H9 (cell line): ENCODE results near the gene SMG7. TPM values are rescaled to one million over a fixed set of nuclear protein-coding genes. Genes with fewer than 3 reads are reported as not detected.

Source experiments
- DNase-seq: peaks from one replicate; pipeline ENCODE4 v3.0.0-alpha.2; 2017
- H2AFZ ChIP-seq: one replicate; pipeline ENCODE4 v1.6.1; 2013; ENCODE audit warnings: mild to moderate bottlenecking, low read length, control low read depth, moderate library complexity
- H2AK5ac ChIP-seq: 2 replicates; pipeline ENCODE4 v1.6.1; 2013; ENCODE audit warnings: low read length, control low read depth, mixed read lengths; ENCODE audit not compliant: insufficient read length
- H2BK120ac ChIP-seq: one replicate; pipeline ENCODE4 v1.6.1; 2013; ENCODE audit warnings: low read depth, mild to moderate bottlenecking, low read length, control low read depth, inconsistent platforms; ENCODE audit not compliant: poor library complexity, severe bottlenecking
- H2BK12ac ChIP-seq: 2 replicates; pipeline ENCODE4 v1.6.1; 2013; ENCODE audit warnings: low read length, control low read depth, mixed read lengths, low read depth; ENCODE audit not compliant: insufficient read length
- H2BK15ac ChIP-seq: 2 replicates; pipeline ENCODE4 v1.6.1; 2013; ENCODE audit warnings: low read depth, low read length, control low read depth
- H2BK20ac ChIP-seq: one replicate; pipeline ENCODE4 v1.6.1; 2013; ENCODE audit warnings: low read depth, mild to moderate bottlenecking, low read length, control low read depth, inconsistent platforms; ENCODE audit not compliant: poor library complexity, severe bottlenecking
- H2BK5ac ChIP-seq: 2 replicates; pipeline ENCODE4 v1.6.1; 2013; ENCODE audit warnings: low read length, control low read depth, mixed read lengths; ENCODE audit not compliant: insufficient read length
- H3K14ac ChIP-seq: 2 replicates; pipeline ENCODE4 v1.6.1; 2013; ENCODE audit warnings: low read length, control low read depth; ENCODE audit not compliant: insufficient read depth
- H3K18ac ChIP-seq: 2 replicates; pipeline ENCODE4 v1.6.1; 2013; ENCODE audit warnings: low read depth, mild to moderate bottlenecking, mixed read lengths, low read length, control low read depth; ENCODE audit not compliant: insufficient read length
- H3K23ac ChIP-seq: 2 replicates; pipeline ENCODE4 v1.6.1; 2013; ENCODE audit warnings: low read length, control low read depth, mixed read lengths, low read depth; ENCODE audit not compliant: insufficient read length
- H3K23me2 ChIP-seq: 2 replicates; pipeline ENCODE4 v1.6.1; 2013; ENCODE audit warnings: low read depth, mild to moderate bottlenecking, mixed read lengths, low read length, control low read depth; ENCODE audit not compliant: insufficient read length, poor library complexity, severe bottlenecking
- H3K27ac ChIP-seq: 2 replicates; pipeline ENCODE4 v1.5.1; 2013; ENCODE audit warnings: low read length, control low read depth, mixed read lengths, low read depth; ENCODE audit not compliant: insufficient read length
- H3K27me3 ChIP-seq: 2 replicates; pipeline ENCODE4 v1.6.1; 2013; ENCODE audit warnings: low read length, control low read depth, inconsistent platforms; ENCODE audit not compliant: insufficient read depth
- H3K4ac ChIP-seq: 2 replicates; pipeline ENCODE4 v1.6.1; 2013; ENCODE audit warnings: low read depth, mild to moderate bottlenecking, control low read depth, inconsistent platforms, low read length, moderate library complexity
- H3K4me1 ChIP-seq: 2 replicates; pipeline ENCODE4 v1.6.1; 2013; ENCODE audit warnings: low read length, control low read depth, inconsistent platforms; ENCODE audit not compliant: insufficient read depth
- H3K4me2 ChIP-seq: 2 replicates; pipeline ENCODE4 v1.6.1; 2013; ENCODE audit warnings: low read length, control low read depth, mixed read lengths; ENCODE audit not compliant: insufficient read length, insufficient read depth
- H3K56ac ChIP-seq: 2 replicates; pipeline ENCODE4 v1.6.1; 2013; ENCODE audit warnings: low read depth, mild to moderate bottlenecking, mixed read lengths, low read length, control low read depth; ENCODE audit not compliant: insufficient read length
- H3K79me1 ChIP-seq: 2 replicates; pipeline ENCODE4 v1.6.1; 2013; ENCODE audit warnings: low read depth, mild to moderate bottlenecking, moderate library complexity, low read length, control low read depth, inconsistent platforms; ENCODE audit not compliant: insufficient read depth, poor library complexity, severe bottlenecking
- H3K79me2 ChIP-seq: 2 replicates; pipeline ENCODE4 v1.6.1; 2013; ENCODE audit warnings: low read length, control low read depth, inconsistent platforms; ENCODE audit not compliant: insufficient read depth
- H3K9ac ChIP-seq: 2 replicates; pipeline ENCODE4 v1.6.1; 2013; ENCODE audit warnings: low read length, control low read depth, mixed read lengths; ENCODE audit not compliant: insufficient read length; ENCODE audit errors: extremely low read depth
- H3K9me3 ChIP-seq: one replicate; pipeline ENCODE4 v1.6.1; 2013; ENCODE audit warnings: low read depth, low read length, inconsistent platforms; ENCODE audit not compliant: control insufficient read depth
- H3T11ph ChIP-seq: one replicate; pipeline ENCODE4 v1.6.1; 2013; ENCODE audit warnings: mild to moderate bottlenecking, low read length, control low read depth, inconsistent platforms
- H4K20me1 ChIP-seq: one replicate; pipeline ENCODE4 v1.6.1; 2013; ENCODE audit not compliant: control insufficient read depth, insufficient read length, insufficient read depth
- H4K5ac ChIP-seq: 2 replicates; pipeline ENCODE4 v1.6.1; 2013; ENCODE audit warnings: low read depth, mild to moderate bottlenecking, mixed read lengths, low read length, control low read depth; ENCODE audit not compliant: insufficient read length
- H4K8ac ChIP-seq: replicated peaks from 2 replicates; pipeline ENCODE4 v1.6.1; 2013; ENCODE audit warnings: low read length, control low read depth, mixed read lengths, low read depth; ENCODE audit not compliant: insufficient read length
- H4K91ac ChIP-seq: 2 replicates; pipeline ENCODE4 v1.6.1; 2013; ENCODE audit warnings: low read depth, mild to moderate bottlenecking, moderate library complexity, mixed read lengths, low read length, control low read depth; ENCODE audit not compliant: insufficient read length
- H3K27ac Mint-ChIP-seq, 3 experiments: 2 replicates in 2 of 3; 3 replicates in 1 of 3; pipeline ENCODE4 v1.8.0; 2020 to 2021; ENCODE audit warnings: mixed read lengths in 3 of 3, mild to moderate bottlenecking in 1 of 3, moderate library complexity in 1 of 3
- H3K27me3 Mint-ChIP-seq: 2 replicates; pipeline ENCODE4 v1.8.0; 2021; ENCODE audit warnings: low read depth, mild to moderate bottlenecking, moderate library complexity, mixed read lengths
- H3K36me3 Mint-ChIP-seq, 3 experiments: 2 replicates in 2 of 3; 3 replicates in 1 of 3; pipeline ENCODE4 v1.8.0; 2020 to 2021; ENCODE audit warnings: low read depth in 3 of 3, mixed read lengths in 3 of 3; ENCODE audit not compliant: insufficient read depth in 1 of 3
- H3K4me1 Mint-ChIP-seq, 2 experiments: 2 replicates each; pipeline ENCODE4 v1.8.0; 2020; ENCODE audit warnings: mixed read lengths in 2 of 2
- H3K4me3 Mint-ChIP-seq, 2 experiments: 2 replicates in 1 of 2; 3 replicates in 1 of 2; pipeline ENCODE4 v1.8.0; 2020 to 2021; ENCODE audit warnings: mild to moderate bottlenecking in 2 of 2, mixed read lengths in 2 of 2, moderate library complexity in 1 of 2
- H3K9me3 Mint-ChIP-seq, 2 experiments: 2 replicates in 1 of 2; 3 replicates in 1 of 2; pipeline ENCODE4 v1.8.0; 2020; ENCODE audit warnings: mild to moderate bottlenecking in 2 of 2, mixed read lengths in 2 of 2, moderate library complexity in 1 of 2
- CTCF ChIP-seq: fragments of 200-600 bp; sonication (generic); conservative IDR thresholded peaks from 3 replicates; pipeline ENCODE4 v1.8.0; 2021; ENCODE audit warnings: antibody characterized with exemption, mild to moderate bottlenecking
- WGBS: extraction: QIAGEN DNeasy Blood & Tissue Kit; methylation state at CpG from one replicate; pipeline ENCODE4 v1.1.7; 2013; ENCODE audit warnings: missing lambda C conversion rate, low lambda C conversion rate, mixed read lengths; ENCODE audit not compliant: insufficient read length; ENCODE audit errors: extremely low coverage; 5-methylcytosine and 5-hydroxymethylcytosine counted together
- total RNA-seq: library from RNA; stranded (reverse); gene quantifications from 2 replicates; pipeline ENCODE4 v1.2.1, GENCODE V29; 2021

The SMG7 gene
- total RNA-seq, 1 experiment from 2014 or later, result 77.0 TPM

DNA sequence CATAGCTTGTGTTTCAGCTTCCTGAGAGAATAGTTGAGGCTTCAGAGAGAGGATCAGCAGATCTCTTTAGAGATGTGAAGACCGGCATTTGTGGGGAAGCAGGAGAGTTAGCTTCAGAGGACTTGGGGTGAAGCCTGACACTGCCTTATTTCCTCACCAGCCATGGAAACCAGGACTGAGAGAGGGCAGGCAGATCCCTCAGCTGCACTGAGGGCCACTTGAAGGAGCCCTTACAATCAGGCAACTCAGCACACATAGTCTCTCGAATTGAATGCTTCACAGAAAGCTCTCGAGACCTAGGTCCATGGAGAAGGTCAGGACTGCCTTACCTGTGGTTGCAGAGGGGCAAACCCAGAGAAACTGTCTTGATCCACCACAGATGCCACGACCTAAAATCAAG is 98.2 kb downstream of the SMG7 start:
- Histone ChIP-seq H2BK12ac (no peak overlapping the region), H2BK15ac (no peak overlapping the region), H3K56ac (no peak overlapping the region), H3K23me2 (no peaks in the 10 kb centered on the region), H2BK120ac (no peak overlapping the region), H2AK5ac (no peak overlapping the region), H3K9me3 (no peaks in the 10 kb centered on the region), H3K18ac (no peak overlapping the region), H4K20me1 (no peaks in the 10 kb centered on the region), H3T11ph (no peak overlapping the region), H3K27me3 (no peaks in the 10 kb centered on the region), H3K14ac (no peak overlapping the region), H3K79me1 (no peaks in the 10 kb centered on the region), H2BK5ac (no peak overlapping the region), H2AFZ (no peak overlapping the region), H3K4me1 (no peaks in the 10 kb centered on the region), H4K91ac (no peak overlapping the region), H4K8ac (no peak overlapping the region), H3K79me2 (no peaks in the 10 kb centered on the region), H3K9ac (no peak overlapping the region), H3K4ac (no peak overlapping the region), H3K27ac (no peak overlapping the region), H2BK20ac (no peak overlapping the region), H4K5ac (no peak overlapping the region), H3K23ac (no peak overlapping the region), H3K4me2 (no peak overlapping the region)
- Mint-ChIP-seq H3K27ac (no peak overlapping the region), H3K9me3 (no peaks in the 10 kb centered on the region; a peak in 1 of 5 replicates), H3K4me3 (no peak overlapping the region; a peak in 1 of 5 replicates), H3K4me1 (no peaks in the 10 kb centered on the region), H3K27me3 (no peaks in the 10 kb centered on the region; the same call in 1 of the 2 replicates), H3K36me3 (no peaks in the 10 kb centered on the region; a peak in 1 of 7 replicates)
- DNase-seq, result no peak
- WGBS, result no CpG with 5 or more reads among the region's 4 CpGs
- no peak for TF ChIP-seq CTCF
